GM12878 (cell line): Measurements from ENCODE around the gene NEGR1. TPM values are rescaled to one million over a fixed set of nuclear protein-coding genes. Genes with fewer than 3 reads are reported as not detected.

Experiments
- ATAC-seq: fragments of 200-7000 bp; cut with Tn5 transposase; 3 replicates; pipeline ENCODE4 v1.9.1; 2020; ENCODE audit warnings: mild to moderate bottlenecking, moderate library complexity
- BruUV-seq: library from RNA; stranded (reverse); fragments of 400-500 nt; replicated peaks from 2 replicates; lab custom pipeline; 2021; lab: Mats Ljungman, UMichigan
- CTCF ChIA-PET: fragments of 300-600 bp; sonication (Branson Sonifier 250); formaldehyde crosslinking; extraction: SDS; loops from one replicate; lab custom pipeline; 2021; ENCODE audit warnings: inconsistent platforms; lab: Yijun Ruan, JAX
- POLR2A ChIA-PET: fragments of 350-600 bp; formaldehyde crosslinking; extraction: SDS; loops from one replicate; lab custom pipeline; 2021; ENCODE audit warnings: inconsistent platforms; lab: Charles Lee
- RAD21 ChIA-PET: fragments of 300-600 bp; sonication (Branson Sonifier 250); formaldehyde crosslinking; loops from one replicate; lab custom pipeline; 2023; ENCODE audit warnings: antibody characterized with exemption; ENCODE audit not compliant: unreplicated experiment; lab: Charles Lee
- SMC1A ChIA-PET: fragments of 300-600 bp; sonication (Branson Sonifier 250); formaldehyde crosslinking; loops from one replicate; lab custom pipeline; 2023; ENCODE audit not compliant: unreplicated experiment, uncharacterized antibody; lab: Charles Lee
- DNase-seq: peaks from one replicate; pipeline ENCODE4 v3.0.0-alpha.2; 2011; ENCODE audit warnings: low read depth, low spot score
- FAIRE-seq: peaks from 3 replicates; lab custom pipeline; 2011; peaks lifted over from hg19 to GRCh38; lab: Jason Lieb, UNC
- H2AFZ ChIP-seq: 2 replicates; pipeline ENCODE4 v1.6.0; 2011; ENCODE audit warnings: low read depth, low read length, control low read depth; ENCODE audit not compliant: control insufficient read depth
- H3K27ac ChIP-seq: 2 replicates; pipeline ENCODE4 v1.5.1; 2011; ENCODE audit warnings: control low read depth; ENCODE audit not compliant: control insufficient read depth, insufficient read depth
- H3K27me3 ChIP-seq, 2 experiments: replicated peaks in 1 of 2; 2 replicates each; pipeline versions ENCODE4 v1.6.0 to v1.6.1; 2011; ENCODE audit warnings: low read length in 1 of 2; ENCODE audit not compliant: control insufficient read depth in 2 of 2, insufficient read depth in 2 of 2
- H3K36me3 ChIP-seq, 2 experiments: 2 replicates each; pipeline ENCODE4 v1.5.1; 2011; ENCODE audit warnings: low read length in 1 of 2; ENCODE audit not compliant: control insufficient read depth in 2 of 2, insufficient read depth in 2 of 2
- H3K4me1 ChIP-seq: 2 replicates; pipeline ENCODE4 v1.6.1; 2011; ENCODE audit warnings: mild to moderate bottlenecking, low read length, moderate library complexity, mixed read lengths; ENCODE audit not compliant: control insufficient read depth, insufficient read depth
- H3K4me2 ChIP-seq: 2 replicates; pipeline ENCODE4 v1.6.0; 2011; ENCODE audit warnings: control low read depth; ENCODE audit not compliant: control insufficient read depth, insufficient read depth
- H3K4me3 ChIP-seq: fragments of 200-600 bp; sonication (generic); 2 replicates; pipeline ENCODE4 v1.5.1; 2016
- H3K79me2 ChIP-seq: 2 replicates; pipeline ENCODE4 v1.6.0; 2011; ENCODE audit warnings: low read length; ENCODE audit not compliant: control insufficient read depth, insufficient read depth
- H3K9ac ChIP-seq: 2 replicates; pipeline ENCODE4 v1.8.0; 2011; ENCODE audit warnings: low read length, control low read depth, mixed read lengths; ENCODE audit not compliant: control insufficient read depth, insufficient read depth
- H3K9me3 ChIP-seq: replicated peaks from 3 replicates; pipeline ENCODE4 v1.5.1; 2011; ENCODE audit warnings: mild to moderate bottlenecking, low read length; ENCODE audit not compliant: control insufficient read depth, insufficient read depth
- H4K20me1 ChIP-seq: 2 replicates; pipeline ENCODE4 v1.6.0; 2011; ENCODE audit not compliant: control insufficient read depth, insufficient read depth
- DPF2 ChIP-seq: fragments of 450-650 bp; IDR thresholded peaks from 2 replicates; pipeline ENCODE4 v1.6.1; 2017; ENCODE audit warnings: mild to moderate bottlenecking
- EED ChIP-seq: sonication (generic); IDR thresholded peaks from 2 replicates; pipeline ENCODE4 v1.6.1; 2016; ENCODE audit warnings: antibody characterized with exemption, low read depth
- EP300 ChIP-seq, 2 experiments: fragments of 150-350 bp in 1 of 2; IDR thresholded peaks; 2 replicates each; pipeline ENCODE4 v1.6.1; 2011 to 2012; ENCODE audit warnings: low read depth in 2 of 2, low read length in 2 of 2, borderline replicate concordance in 1 of 2, improper control_type of control experiment in 1 of 2, inconsistent platforms in 1 of 2; ENCODE audit not compliant: control insufficient read depth in 1 of 2
- LARP7 ChIP-seq: fragments of 450-650 bp; IDR thresholded peaks from 2 replicates; pipeline ENCODE4 v1.6.1; 2017; ENCODE audit warnings: mild to moderate bottlenecking
- MTA3 ChIP-seq: IDR thresholded peaks from 2 replicates; pipeline ENCODE4 v1.6.1; 2012; ENCODE audit warnings: low read length, inconsistent platforms, borderline replicate concordance
- POLR2A ChIP-seq: IDR thresholded peaks from 2 replicates; pipeline ENCODE4 v1.6.1; 2011; ENCODE audit warnings: low read depth, mild to moderate bottlenecking, low read length
- WGBS: methylation state at CpG from one replicate; pipeline ENCODE4 v1.1.6; 2016; ENCODE audit warnings: low lambda C conversion rate; ENCODE audit not compliant: insufficient replicate concordance, insufficient coverage; ENCODE audit errors: missing lambda C conversion rate; 5-methylcytosine and 5-hydroxymethylcytosine counted together
- in situ Hi-C: fragments of 300-500 bp; cut with MboI; formaldehyde crosslinking; loops from 9 replicates; pipeline ENCODE4 v1.14.3; 2018; ENCODE audit warnings: mixed read lengths
- intact Hi-C: fragments of 100-400 bp; cut with micrococcal nuclease; formaldehyde crosslinking; loops from one replicate; pipeline ENCODE4 v1.14.2; 2022; ENCODE audit not compliant: unreplicated experiment
- polyA plus RNA-seq, 11 experiments: library from polyadenylated mRNA; depleted of rRNA in 4 of 11; unstranded in 6 of 11; stranded (reverse) in 5 of 11; fragments of >200 nt; fragmentation: Nextera tagmentation in 4 of 11; fragmentation: Illumina TruSeq in 1 of 11; extraction: Ambion mirVana in 4 of 11; extraction: Trizol in 1 of 11; gene quantifications; 1 replicate in 1 of 11; 2 replicates in 10 of 11; pipeline versions ENCODE4 v1.2.1 to v1.2.3, GENCODE V29; 2011 to 2016; ENCODE audit warnings: inconsistent platforms in 2 of 11, missing spikeins in 2 of 11, low read depth in 1 of 11
- total RNA-seq, 4 experiments: library from RNA; depleted of rRNA in 3 of 4; stranded (reverse); fragments of >200 nt in 3 of 4; fragmentation: Illumina TruSeq in 1 of 4; extraction: Trizol in 1 of 4; gene quantifications; 2 replicates each; pipeline versions ENCODE4 v1.2.1 to v1.2.3, GENCODE V29; 2013 to 2021
- TF ChIP-seq, protein P1 (sequence below): fragments of 150-350 bp; IDR thresholded peaks from 2 replicates; pipeline ENCODE4 v1.6.1; 2016; ENCODE audit warnings: low read depth, low read length

NEGR1 gene
- total and polyA plus RNA-seq, 10 of the 15 experiments (the other 5 are each of a cell fraction or from before 2014, with no cell fraction given), result under 0.01 to 0.03 (median 0.01) TPM; not detected in 7

DNA sequence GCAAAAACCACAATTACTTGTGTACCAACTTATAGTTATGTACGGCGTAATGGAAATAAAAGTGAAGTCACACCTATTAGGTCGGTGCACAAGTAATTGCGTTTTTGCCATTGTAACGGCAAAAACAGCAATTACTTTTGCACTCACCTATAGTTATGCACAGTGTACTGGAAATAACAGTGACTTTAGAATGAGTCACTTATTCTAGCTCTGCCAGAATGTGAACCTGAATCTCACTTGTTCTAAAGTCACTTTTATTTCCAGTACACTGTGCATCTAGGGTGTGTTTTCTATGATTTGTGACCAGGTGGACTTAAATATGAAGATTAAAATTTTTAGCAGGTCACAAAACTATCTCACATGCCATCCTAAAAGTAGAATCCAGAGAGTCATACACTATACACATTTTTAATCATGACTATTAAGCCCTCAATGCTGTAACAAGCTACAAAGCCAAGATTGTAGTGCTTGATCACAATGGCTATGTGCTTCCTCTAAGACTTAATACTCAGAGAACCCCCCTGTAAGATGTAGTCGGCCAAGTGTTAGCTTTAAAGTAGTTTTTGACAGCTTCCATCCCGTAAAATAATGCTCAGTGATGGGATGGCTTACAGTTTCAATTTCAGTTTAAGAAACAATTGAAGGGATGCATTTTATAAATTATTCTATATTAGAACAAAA, 218.8 kb downstream of the NEGR1 start:
- Histone ChIP-seq H3K4me1 (no peaks in the 10 kb centered on the region), H2AFZ (no peak overlapping the region), H3K4me3 (no peak overlapping the region), H3K27me3 (no peaks in the 10 kb centered on the region), H3K9ac (no peak overlapping the region), H3K4me2 (no peak overlapping the region), H3K36me3 (no peaks in the 10 kb centered on the region), H4K20me1 (no peaks in the 10 kb centered on the region), H3K27ac (no peak overlapping the region), H3K9me3 (no peaks in the 10 kb centered on the region), H3K79me2 (no peaks in the 10 kb centered on the region)
- SMC1A ChIA-PET, result no interaction called here
- POLR2A ChIA-PET, result no interaction called here
- WGBS, result 58% methylated on average over 7 of the region's 7 CpGs
- CTCF ChIA-PET, result interaction anchor here (0.6 kb wide), 1 partner anchor 40 kb away, joined by 3 read pairs; no protein-coding TSS in a partner anchor
- TF ChIP-seq, protein P1, sequence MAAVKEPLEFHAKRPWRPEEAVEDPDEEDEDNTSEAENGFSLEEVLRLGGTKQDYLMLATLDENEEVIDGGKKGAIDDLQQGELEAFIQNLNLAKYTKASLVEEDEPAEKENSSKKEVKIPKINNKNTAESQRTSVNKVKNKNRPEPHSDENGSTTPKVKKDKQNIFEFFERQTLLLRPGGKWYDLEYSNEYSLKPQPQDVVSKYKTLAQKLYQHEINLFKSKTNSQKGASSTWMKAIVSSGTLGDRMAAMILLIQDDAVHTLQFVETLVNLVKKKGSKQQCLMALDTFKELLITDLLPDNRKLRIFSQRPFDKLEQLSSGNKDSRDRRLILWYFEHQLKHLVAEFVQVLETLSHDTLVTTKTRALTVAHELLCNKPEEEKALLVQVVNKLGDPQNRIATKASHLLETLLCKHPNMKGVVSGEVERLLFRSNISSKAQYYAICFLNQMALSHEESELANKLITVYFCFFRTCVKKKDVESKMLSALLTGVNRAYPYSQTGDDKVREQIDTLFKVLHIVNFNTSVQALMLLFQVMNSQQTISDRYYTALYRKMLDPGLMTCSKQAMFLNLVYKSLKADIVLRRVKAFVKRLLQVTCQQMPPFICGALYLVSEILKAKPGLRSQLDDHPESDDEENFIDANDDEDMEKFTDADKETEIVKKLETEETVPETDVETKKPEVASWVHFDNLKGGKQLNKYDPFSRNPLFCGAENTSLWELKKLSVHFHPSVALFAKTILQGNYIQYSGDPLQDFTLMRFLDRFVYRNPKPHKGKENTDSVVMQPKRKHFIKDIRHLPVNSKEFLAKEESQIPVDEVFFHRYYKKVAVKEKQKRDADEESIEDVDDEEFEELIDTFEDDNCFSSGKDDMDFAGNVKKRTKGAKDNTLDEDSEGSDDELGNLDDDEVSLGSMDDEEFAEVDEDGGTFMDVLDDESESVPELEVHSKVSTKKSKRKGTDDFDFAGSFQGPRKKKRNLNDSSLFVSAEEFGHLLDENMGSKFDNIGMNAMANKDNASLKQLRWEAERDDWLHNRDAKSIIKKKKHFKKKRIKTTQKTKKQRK, result no peak
- TF ChIP-seq EP300 (IDR thresholded peaks at IDR 0.05; ENCODE audit: borderline replicate concordance in 1 of 2, control insufficient read depth in 1 of 2, low read depth in 2 of 2, low read length in 2 of 2) (no peak), MTA3 (no peak), LARP7 (no peak), EED (no peak), DPF2 (no peak), POLR2A (no peak)
- no peak for FAIRE-seq
- DNase-seq, result no peak
- no peak for ATAC-seq
- in situ Hi-C loops, result no loop called here
- no TSS peak for BruUV-seq
- RAD21 ChIA-PET, result no interaction called here
- intact Hi-C loops, result no loop called here
